GM23338 (cell line): Measurements from ENCODE around the gene GPD1. TPM values are rescaled to one million over a fixed set of nuclear protein-coding genes. Genes with fewer than 3 reads are reported as not detected.

Source experiments
- ATAC-seq: fragments of 200-7000 bp; cut with Tn5 transposase; 3 replicates; pipeline ENCODE4 v1.9.1; 2020
- DNase-seq: peaks from one replicate; pipeline ENCODE4 v3.0.0-alpha.2; 2015; ENCODE audit warnings: low spot score
- H2AFZ ChIP-seq: fragments of 200-600 bp; sonication (generic); 2 replicates; pipeline ENCODE4 v1.8.0; 2016; ENCODE audit warnings: antibody characterized with exemption, mild to moderate bottlenecking, moderate library complexity
- H3F3A ChIP-seq: fragments of 200-600 bp; sonication (generic); replicated peaks from 2 replicates; pipeline ENCODE4 v1.8.0; 2017; ENCODE audit warnings: antibody characterized with exemption, mixed run types, low read depth
- H3K27ac ChIP-seq: fragments of 200-600 bp; sonication (generic); 2 replicates; pipeline ENCODE4 v1.6.1; 2016; ENCODE audit warnings: low read depth
- H3K27me3 ChIP-seq: fragments of 200-600 bp; sonication (generic); 2 replicates; pipeline ENCODE4 v1.8.0; 2016; ENCODE audit warnings: mild to moderate bottlenecking, mixed run types, moderate library complexity; ENCODE audit not compliant: insufficient read depth
- H3K36me3 ChIP-seq: fragments of 200-600 bp; sonication (generic); 2 replicates; pipeline ENCODE4 v1.8.0; 2016; ENCODE audit warnings: mild to moderate bottlenecking; ENCODE audit not compliant: insufficient read depth
- H3K4me1 ChIP-seq: fragments of 200-600 bp; sonication (generic); 2 replicates; pipeline ENCODE4 v1.8.0; 2016; ENCODE audit warnings: mild to moderate bottlenecking, moderate library complexity; ENCODE audit not compliant: insufficient read depth
- H3K4me2 ChIP-seq: fragments of 200-600 bp; sonication (generic); 2 replicates; pipeline ENCODE4 v1.7.1; 2017; ENCODE audit warnings: mixed run types
- H3K4me3 ChIP-seq: fragments of 200-600 bp; sonication (generic); 2 replicates; pipeline ENCODE4 v1.6.1; 2016; ENCODE audit warnings: mixed run types
- H3K79me2 ChIP-seq: fragments of 200-600 bp; sonication (generic); replicated peaks from 2 replicates; pipeline ENCODE4 v1.8.0; 2017; ENCODE audit warnings: mild to moderate bottlenecking; ENCODE audit not compliant: insufficient read depth
- H3K9me2 ChIP-seq: fragments of 200-600 bp; sonication (generic); 2 replicates; pipeline ENCODE4 v1.8.0; 2017; ENCODE audit not compliant: insufficient read depth
- H4K20me1 ChIP-seq: fragments of 200-600 bp; sonication (generic); replicated peaks from 2 replicates; pipeline ENCODE4 v1.8.0; 2017; ENCODE audit warnings: mild to moderate bottlenecking; ENCODE audit not compliant: insufficient read depth
- H3K27ac Mint-ChIP-seq: 2 replicates; pipeline ENCODE4 v1.8.0; 2020; ENCODE audit warnings: inconsistent platforms, mild to moderate bottlenecking, moderate library complexity, mixed read lengths
- H3K27me3 Mint-ChIP-seq: 3 replicates; pipeline ENCODE4 v1.8.0; 2022; ENCODE audit warnings: low read depth, mild to moderate bottlenecking, moderate library complexity, mixed read lengths, inconsistent platforms; ENCODE audit not compliant: insufficient read depth, poor library complexity
- H3K36me3 Mint-ChIP-seq: 3 replicates; pipeline ENCODE4 v1.8.0; 2021; ENCODE audit warnings: low read depth, mild to moderate bottlenecking, inconsistent platforms, moderate library complexity, mixed read lengths
- H3K4me1 Mint-ChIP-seq: 3 replicates; pipeline ENCODE4 v1.8.0; 2020; ENCODE audit warnings: mild to moderate bottlenecking, inconsistent platforms, mixed read lengths
- H3K4me3 Mint-ChIP-seq: 3 replicates; pipeline ENCODE4 v1.8.0; 2021; ENCODE audit warnings: moderate library complexity, mild to moderate bottlenecking, inconsistent platforms, mixed read lengths
- H3K9me3 Mint-ChIP-seq: 3 replicates; pipeline ENCODE4 v1.8.0; 2020; ENCODE audit warnings: moderate library complexity, mild to moderate bottlenecking, inconsistent platforms, mixed read lengths
- EZH2phosphoT487 ChIP-seq: fragments of 200-600 bp; sonication (generic); IDR thresholded peaks from one replicate; pipeline ENCODE4 v1.8.1; 2018; ENCODE audit warnings: antibody characterized with exemption; ENCODE audit not compliant: unreplicated experiment
- NANOG ChIP-seq: IDR thresholded peaks from 2 replicates; pipeline ENCODE4 v1.6.1; 2016; ENCODE audit warnings: antibody characterized with exemption, borderline replicate concordance
- ZNF114 ChIP-seq: fragments of 250-450 bp; sonication (Bioruptor Pico); IDR thresholded peaks from 2 replicates; pipeline ENCODE4 v1.5.0; 2020; ENCODE audit warnings: mild to moderate bottlenecking, moderate library complexity
- ZNF331 ChIP-seq: fragments of 250-450 bp; sonication (Bioruptor Pico); IDR thresholded peaks from 2 replicates; pipeline ENCODE4 v1.5.0; 2020; ENCODE audit warnings: low read depth, mild to moderate bottlenecking, moderate library complexity
- polyA plus RNA-seq: library from polyadenylated mRNA; unstranded; fragments of >200 nt; fragmentation: Nextera tagmentation; extraction: Ambion mirVana; gene quantifications from 2 replicates; pipeline ENCODE4 v1.2.1, GENCODE V29; 2016
- total RNA-seq: library from RNA; depleted of rRNA; stranded (reverse); fragments of >200 nt; shearing (Covaris generic); gene quantifications from 2 replicates; pipeline ENCODE4 v1.2.3, GENCODE V29; 2014
- TF ChIP-seq, protein P1 (sequence below): fragments of 250-450 bp; sonication (Bioruptor Pico); IDR thresholded peaks from 2 replicates; pipeline ENCODE4 v1.5.0; 2020; ENCODE audit warnings: mild to moderate bottlenecking, moderate library complexity
- TF ChIP-seq, protein P2 (sequence below): IDR thresholded peaks from 2 replicates; pipeline ENCODE4 v1.6.1; 2016; ENCODE audit warnings: antibody characterized with exemption
- TF ChIP-seq, protein P3 (sequence below): IDR thresholded peaks from one replicate; pipeline ENCODE4 v1.6.1; 2018; ENCODE audit warnings: antibody characterized with exemption; ENCODE audit not compliant: unreplicated experiment
- TF ChIP-seq, protein P4 (sequence below), 2 experiments: fragments of 200-600 bp in 1 of 2; sonication (generic) in 1 of 2; conservative IDR thresholded peaks; 2 replicates each; pipeline versions ENCODE4 v1.5.1 to v1.6.1; 2016 to 2017; ENCODE audit warnings: antibody characterized with exemption in 2 of 2, low read depth in 2 of 2, mild to moderate bottlenecking in 2 of 2, moderate library complexity in 1 of 2

GPD1 gene
- total and polyA plus RNA-seq, 2 experiments from 2014 or later = 0.36 to 0.45 TPM

DNA sequence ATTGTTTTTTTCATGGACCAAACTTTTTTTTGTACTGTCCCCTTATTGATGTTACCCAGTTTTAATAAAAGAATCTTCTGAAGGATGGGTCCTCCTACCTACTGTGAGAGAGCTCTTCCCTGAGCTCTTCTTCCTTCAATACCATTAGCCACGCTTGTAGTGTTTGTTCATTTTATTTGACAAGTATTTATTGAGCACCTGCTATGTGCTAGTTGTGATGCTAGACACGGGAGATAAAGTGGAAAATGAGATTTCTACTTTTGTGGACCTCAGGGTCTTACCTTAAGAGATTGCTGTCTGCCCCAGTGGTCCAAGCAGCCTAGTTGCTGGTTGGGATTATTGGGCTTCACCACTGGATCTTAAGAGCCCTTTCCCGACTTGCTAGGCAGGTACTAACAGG is 3.2 kb upstream of the GPD1 start:
- Mint-ChIP-seq H3K27ac (no peak overlapping the region), H3K9me3 (no peaks in the 10 kb centered on the region), H3K36me3 (peaks cover 58% of the 10 kb centered on the region), H3K4me1 (peaks cover 39% of the 10 kb centered on the region), H3K27me3 (peaks cover 9% of the 10 kb centered on the region), H3K4me3 (no peak overlapping the region)
- Histone ChIP-seq H3K27ac (peak overlapping the region; percentile 36; the same call in 1 of the 2 replicates), H3K4me1 (peaks cover 12% of the 10 kb centered on the region; the same call in 1 of the 2 replicates), H3K9me2 (no peaks in the 10 kb centered on the region), H3F3A (peaks cover 8% of the 10 kb centered on the region; the same call in 1 of the 2 replicates), H4K20me1 (peaks cover 6% of the 10 kb centered on the region), H3K27me3 (no peaks in the 10 kb centered on the region), H2AFZ (no peak overlapping the region), H3K79me2 (no peaks in the 10 kb centered on the region), H3K4me3 (no peak overlapping the region), H3K36me3 (peaks cover 36% of the 10 kb centered on the region), H3K4me2 (no peak overlapping the region)
- DNase-seq (no peak), ATAC-seq (no peak)
- TF ChIP-seq EZH2phosphoT487 (no peak), ZNF331 (CRISPR knock-in tag) (no peak)

DNA sequence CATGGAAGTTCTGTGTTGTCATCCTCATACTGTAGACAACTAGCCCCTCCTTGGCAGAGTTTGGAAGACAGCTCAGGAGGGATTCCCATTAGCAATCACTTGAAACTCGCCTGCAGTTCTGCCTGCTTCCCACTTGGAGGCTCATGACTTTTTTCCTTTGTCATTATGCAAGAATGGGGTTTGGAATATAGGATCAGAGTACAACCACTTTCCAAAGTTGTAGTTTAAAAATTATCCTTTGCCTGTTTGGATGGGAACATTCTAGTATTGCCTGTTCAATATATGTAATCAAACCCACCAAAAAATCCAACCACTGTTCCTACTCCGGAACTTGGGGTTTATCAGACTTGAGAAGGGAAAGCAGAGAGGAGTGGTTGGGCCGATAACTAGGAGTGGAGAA is 2.1 kb upstream of the GPD1 start:
- Mint-ChIP-seq H3K4me3 (no peak overlapping the region), H3K9me3 (no peaks in the 10 kb centered on the region), H3K27me3 (peaks cover 9% of the 10 kb centered on the region), H3K36me3 (peaks cover 47% of the 10 kb centered on the region), H3K27ac (peak overlapping the region; percentile 97), H3K4me1 (peaks cover 39% of the 10 kb centered on the region)
- Histone ChIP-seq H3K36me3 (peaks cover 25% of the 10 kb centered on the region), H3K79me2 (no peaks in the 10 kb centered on the region), H3K4me3 (no peak overlapping the region), H3K27me3 (no peaks in the 10 kb centered on the region), H3F3A (peaks cover 8% of the 10 kb centered on the region; the same call in 1 of the 2 replicates), H3K4me2 (no peak overlapping the region), H3K9me2 (no peaks in the 10 kb centered on the region), H3K4me1 (peaks cover 12% of the 10 kb centered on the region; the same call in 1 of the 2 replicates), H4K20me1 (no peaks in the 10 kb centered on the region; the same call in 1 of the 2 replicates), H2AFZ (no peak overlapping the region), H3K27ac (0 out of 2 replicates have a peak overlapping the region, but pooled peaks have one; percentile 12)
- TF ChIP-seq, protein P1, sequence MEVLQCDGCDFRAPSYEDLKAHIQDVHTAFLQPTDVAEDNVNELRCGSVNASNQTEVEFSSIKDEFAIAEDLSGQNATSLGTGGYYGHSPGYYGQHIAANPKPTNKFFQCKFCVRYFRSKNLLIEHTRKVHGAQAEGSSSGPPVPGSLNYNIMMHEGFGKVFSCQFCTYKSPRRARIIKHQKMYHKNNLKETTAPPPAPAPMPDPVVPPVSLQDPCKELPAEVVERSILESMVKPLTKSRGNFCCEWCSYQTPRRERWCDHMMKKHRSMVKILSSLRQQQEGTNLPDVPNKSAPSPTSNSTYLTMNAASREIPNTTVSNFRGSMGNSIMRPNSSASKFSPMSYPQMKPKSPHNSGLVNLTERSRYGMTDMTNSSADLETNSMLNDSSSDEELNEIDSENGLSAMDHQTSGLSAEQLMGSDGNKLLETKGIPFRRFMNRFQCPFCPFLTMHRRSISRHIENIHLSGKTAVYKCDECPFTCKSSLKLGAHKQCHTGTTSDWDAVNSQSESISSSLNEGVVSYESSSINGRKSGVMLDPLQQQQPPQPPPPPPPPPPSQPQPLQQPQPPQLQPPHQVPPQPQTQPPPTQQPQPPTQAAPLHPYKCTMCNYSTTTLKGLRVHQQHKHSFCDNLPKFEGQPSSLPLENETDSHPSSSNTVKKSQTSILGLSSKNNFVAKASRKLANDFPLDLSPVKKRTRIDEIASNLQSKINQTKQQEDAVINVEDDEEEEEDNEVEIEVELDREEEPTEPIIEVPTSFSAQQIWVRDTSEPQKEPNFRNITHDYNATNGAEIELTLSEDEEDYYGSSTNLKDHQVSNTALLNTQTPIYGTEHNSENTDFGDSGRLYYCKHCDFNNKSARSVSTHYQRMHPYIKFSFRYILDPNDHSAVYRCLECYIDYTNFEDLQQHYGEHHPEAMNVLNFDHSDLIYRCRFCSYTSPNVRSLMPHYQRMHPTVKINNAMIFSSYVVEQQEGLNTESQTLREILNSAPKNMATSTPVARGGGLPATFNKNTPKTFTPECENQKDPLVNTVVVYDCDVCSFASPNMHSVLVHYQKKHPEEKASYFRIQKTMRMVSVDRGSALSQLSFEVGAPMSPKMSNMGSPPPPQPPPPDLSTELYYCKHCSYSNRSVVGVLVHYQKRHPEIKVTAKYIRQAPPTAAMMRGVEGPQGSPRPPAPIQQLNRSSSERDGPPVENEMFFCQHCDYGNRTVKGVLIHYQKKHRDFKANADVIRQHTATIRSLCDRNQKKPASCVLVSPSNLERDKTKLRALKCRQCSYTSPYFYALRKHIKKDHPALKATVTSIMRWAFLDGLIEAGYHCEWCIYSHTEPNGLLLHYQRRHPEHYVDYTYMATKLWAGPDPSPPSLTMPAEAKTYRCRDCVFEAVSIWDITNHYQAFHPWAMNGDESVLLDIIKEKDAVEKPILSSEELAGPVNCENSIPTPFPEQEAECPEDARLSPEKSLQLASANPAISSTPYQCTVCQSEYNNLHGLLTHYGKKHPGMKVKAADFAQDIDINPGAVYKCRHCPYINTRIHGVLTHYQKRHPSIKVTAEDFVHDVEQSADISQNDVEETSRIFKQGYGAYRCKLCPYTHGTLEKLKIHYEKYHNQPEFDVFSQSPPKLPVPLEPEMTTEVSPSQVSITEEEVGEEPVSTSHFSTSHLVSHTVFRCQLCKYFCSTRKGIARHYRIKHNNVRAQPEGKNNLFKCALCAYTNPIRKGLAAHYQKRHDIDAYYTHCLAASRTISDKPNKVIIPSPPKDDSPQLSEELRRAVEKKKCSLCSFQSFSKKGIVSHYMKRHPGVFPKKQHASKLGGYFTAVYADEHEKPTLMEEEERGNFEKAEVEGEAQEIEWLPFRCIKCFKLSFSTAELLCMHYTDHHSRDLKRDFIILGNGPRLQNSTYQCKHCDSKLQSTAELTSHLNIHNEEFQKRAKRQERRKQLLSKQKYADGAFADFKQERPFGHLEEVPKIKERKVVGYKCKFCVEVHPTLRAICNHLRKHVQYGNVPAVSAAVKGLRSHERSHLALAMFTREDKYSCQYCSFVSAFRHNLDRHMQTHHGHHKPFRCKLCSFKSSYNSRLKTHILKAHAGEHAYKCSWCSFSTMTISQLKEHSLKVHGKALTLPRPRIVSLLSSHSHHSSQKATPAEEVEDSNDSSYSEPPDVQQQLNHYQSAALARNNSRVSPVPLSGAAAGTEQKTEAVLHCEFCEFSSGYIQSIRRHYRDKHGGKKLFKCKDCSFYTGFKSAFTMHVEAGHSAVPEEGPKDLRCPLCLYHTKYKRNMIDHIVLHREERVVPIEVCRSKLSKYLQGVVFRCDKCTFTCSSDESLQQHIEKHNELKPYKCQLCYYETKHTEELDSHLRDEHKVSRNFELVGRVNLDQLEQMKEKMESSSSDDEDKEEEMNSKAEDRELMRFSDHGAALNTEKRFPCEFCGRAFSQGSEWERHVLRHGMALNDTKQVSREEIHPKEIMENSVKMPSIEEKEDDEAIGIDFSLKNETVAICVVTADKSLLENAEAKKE = no peak
- TF ChIP-seq, protein P2, sequence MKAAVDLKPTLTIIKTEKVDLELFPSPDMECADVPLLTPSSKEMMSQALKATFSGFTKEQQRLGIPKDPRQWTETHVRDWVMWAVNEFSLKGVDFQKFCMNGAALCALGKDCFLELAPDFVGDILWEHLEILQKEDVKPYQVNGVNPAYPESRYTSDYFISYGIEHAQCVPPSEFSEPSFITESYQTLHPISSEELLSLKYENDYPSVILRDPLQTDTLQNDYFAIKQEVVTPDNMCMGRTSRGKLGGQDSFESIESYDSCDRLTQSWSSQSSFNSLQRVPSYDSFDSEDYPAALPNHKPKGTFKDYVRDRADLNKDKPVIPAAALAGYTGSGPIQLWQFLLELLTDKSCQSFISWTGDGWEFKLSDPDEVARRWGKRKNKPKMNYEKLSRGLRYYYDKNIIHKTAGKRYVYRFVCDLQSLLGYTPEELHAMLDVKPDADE = no peak
- TF ChIP-seq NANOG (no peak), ZNF114 (CRISPR knock-in tag) (no peak)
- TF ChIP-seq, protein P3, sequence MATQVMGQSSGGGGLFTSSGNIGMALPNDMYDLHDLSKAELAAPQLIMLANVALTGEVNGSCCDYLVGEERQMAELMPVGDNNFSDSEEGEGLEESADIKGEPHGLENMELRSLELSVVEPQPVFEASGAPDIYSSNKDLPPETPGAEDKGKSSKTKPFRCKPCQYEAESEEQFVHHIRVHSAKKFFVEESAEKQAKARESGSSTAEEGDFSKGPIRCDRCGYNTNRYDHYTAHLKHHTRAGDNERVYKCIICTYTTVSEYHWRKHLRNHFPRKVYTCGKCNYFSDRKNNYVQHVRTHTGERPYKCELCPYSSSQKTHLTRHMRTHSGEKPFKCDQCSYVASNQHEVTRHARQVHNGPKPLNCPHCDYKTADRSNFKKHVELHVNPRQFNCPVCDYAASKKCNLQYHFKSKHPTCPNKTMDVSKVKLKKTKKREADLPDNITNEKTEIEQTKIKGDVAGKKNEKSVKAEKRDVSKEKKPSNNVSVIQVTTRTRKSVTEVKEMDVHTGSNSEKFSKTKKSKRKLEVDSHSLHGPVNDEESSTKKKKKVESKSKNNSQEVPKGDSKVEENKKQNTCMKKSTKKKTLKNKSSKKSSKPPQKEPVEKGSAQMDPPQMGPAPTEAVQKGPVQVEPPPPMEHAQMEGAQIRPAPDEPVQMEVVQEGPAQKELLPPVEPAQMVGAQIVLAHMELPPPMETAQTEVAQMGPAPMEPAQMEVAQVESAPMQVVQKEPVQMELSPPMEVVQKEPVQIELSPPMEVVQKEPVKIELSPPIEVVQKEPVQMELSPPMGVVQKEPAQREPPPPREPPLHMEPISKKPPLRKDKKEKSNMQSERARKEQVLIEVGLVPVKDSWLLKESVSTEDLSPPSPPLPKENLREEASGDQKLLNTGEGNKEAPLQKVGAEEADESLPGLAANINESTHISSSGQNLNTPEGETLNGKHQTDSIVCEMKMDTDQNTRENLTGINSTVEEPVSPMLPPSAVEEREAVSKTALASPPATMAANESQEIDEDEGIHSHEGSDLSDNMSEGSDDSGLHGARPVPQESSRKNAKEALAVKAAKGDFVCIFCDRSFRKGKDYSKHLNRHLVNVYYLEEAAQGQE = no peak
- TF ChIP-seq, protein P4, sequence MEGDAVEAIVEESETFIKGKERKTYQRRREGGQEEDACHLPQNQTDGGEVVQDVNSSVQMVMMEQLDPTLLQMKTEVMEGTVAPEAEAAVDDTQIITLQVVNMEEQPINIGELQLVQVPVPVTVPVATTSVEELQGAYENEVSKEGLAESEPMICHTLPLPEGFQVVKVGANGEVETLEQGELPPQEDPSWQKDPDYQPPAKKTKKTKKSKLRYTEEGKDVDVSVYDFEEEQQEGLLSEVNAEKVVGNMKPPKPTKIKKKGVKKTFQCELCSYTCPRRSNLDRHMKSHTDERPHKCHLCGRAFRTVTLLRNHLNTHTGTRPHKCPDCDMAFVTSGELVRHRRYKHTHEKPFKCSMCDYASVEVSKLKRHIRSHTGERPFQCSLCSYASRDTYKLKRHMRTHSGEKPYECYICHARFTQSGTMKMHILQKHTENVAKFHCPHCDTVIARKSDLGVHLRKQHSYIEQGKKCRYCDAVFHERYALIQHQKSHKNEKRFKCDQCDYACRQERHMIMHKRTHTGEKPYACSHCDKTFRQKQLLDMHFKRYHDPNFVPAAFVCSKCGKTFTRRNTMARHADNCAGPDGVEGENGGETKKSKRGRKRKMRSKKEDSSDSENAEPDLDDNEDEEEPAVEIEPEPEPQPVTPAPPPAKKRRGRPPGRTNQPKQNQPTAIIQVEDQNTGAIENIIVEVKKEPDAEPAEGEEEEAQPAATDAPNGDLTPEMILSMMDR (conservative IDR thresholded peaks at IDR 0.05; ENCODE audit: low read depth in 2 of 2) = peak; percentile 55 to 70
- ATAC-seq = peak; percentile 74
- peak; percentile 91 for DNase-seq
